Skeletal muscle satellite cell (primary cell): ENCODE results near the gene ENPP3.
A peak's percentile ranks its signal among the peaks of the same experiment; 100 is the strongest.
"Not testable (repeated sequence)": the region's sequence is repeated elsewhere in the genome, so short reads cannot be mapped to it uniquely, and the experiment has no call there.

ENCODE experiments used
- H3K27me3 ChIP-seq: 2 replicates; pipeline ENCODE4 v1.7.0; 2013; ENCODE audit warnings: low read length; ENCODE audit not compliant: control insufficient read depth, insufficient read depth
- H3K36me3 ChIP-seq: 2 replicates; pipeline ENCODE4 v1.7.0; 2013; ENCODE audit warnings: mild to moderate bottlenecking, control low read depth, low read length; ENCODE audit not compliant: insufficient read depth
- H3K4me1 ChIP-seq: 2 replicates; pipeline ENCODE4 v1.7.0; 2013; ENCODE audit warnings: low read length; ENCODE audit not compliant: control insufficient read depth, insufficient read depth
- H3K4me2 ChIP-seq: 2 replicates; pipeline ENCODE4 v1.7.0; 2013; ENCODE audit warnings: mild to moderate bottlenecking, low read length
- H3K4me3 ChIP-seq: 2 replicates; pipeline ENCODE4 v1.7.0; 2013; ENCODE audit warnings: low read length
- H3K9ac ChIP-seq: 2 replicates; pipeline ENCODE4 v1.7.0; 2013; ENCODE audit warnings: mild to moderate bottlenecking, low read depth, low read length, moderate library complexity
- H3K9me3 ChIP-seq: replicated peaks from 2 replicates; pipeline ENCODE4 v1.7.0; 2013; ENCODE audit warnings: mild to moderate bottlenecking, control low read depth, low read length

Gene ENPP3

DNA sequence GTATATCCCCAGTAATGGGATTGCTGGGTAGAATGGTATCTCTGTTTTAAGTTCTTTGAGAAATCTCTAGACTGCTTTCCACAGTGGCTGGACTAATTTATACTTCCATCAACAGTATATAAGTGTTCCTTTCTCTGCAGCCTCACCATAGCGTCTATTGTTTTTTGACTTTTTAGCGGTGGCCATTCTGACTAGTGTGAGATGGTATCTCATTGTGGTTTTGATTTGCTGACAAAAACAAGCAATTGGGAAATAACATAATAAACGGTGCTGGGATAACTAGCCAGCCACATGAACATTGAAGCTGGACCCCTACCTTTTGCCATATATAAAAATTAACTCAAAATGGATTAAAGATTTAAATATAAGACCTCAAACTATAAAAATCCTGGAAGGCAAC lies 49.9 kb downstream of the ENPP3 start:
- H3K9me3 ChIP-seq, result no peaks in the 10 kb centered on the region
- no peaks in the 10 kb centered on the region for H3K36me3 ChIP-seq
- H3K27me3 ChIP-seq, result no peaks in the 10 kb centered on the region
- no peak overlapping the region for H3K4me2 ChIP-seq
- H3K9ac ChIP-seq, result no peak overlapping the region
- no peak overlapping the region for H3K4me3 ChIP-seq
- H3K4me1 ChIP-seq, result no peaks in the 10 kb centered on the region

DNA sequence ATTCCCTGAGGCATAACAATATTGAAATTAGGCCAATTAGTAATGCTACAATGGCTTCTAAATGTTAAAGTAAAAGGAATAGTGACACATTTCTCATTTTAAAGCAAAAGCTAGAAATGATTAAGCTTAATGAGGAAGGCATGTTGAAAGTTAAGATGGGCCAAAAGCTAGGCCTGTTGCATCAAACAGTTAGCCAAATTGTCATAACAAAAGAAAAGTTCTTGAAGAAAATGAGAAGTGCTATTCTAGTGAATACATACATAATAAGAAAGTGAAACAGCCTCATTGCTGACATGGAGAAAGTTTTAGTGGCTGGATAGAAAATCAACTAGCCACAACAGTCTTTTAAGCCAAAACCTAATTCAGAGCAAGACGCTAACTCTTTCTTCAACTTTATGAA lies 51.2 kb downstream of the ENPP3 start:
- Histone ChIP-seq H3K4me1 (no peaks in the 10 kb centered on the region), H3K4me2 (no peak overlapping the region), H3K9ac (no peak overlapping the region), H3K9me3 (no peaks in the 10 kb centered on the region), H3K27me3 (no peaks in the 10 kb centered on the region), H3K4me3 (no peak overlapping the region), H3K36me3 (no peaks in the 10 kb centered on the region)

DNA sequence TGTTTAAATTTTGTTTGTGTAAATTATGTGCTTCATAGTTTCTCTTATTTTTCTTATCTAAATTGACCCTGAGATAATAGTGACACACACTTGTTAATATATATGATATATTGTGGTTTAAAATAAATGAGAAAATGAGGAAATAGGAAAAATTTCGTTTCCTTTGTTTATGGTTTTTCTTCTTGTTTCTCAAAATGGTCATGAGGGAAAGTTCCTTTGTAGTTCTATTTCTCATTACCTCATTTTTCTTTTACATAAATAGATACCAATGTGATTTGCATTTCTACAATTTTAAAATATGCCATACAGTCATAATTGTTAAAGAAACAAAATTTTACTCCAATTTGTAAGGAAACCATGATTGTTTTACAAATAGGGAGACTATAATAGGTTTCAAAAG lies 54.9 kb downstream of the ENPP3 start:
- Histone ChIP-seq H3K9ac (no peak overlapping the region), H3K27me3 (no peaks in the 10 kb centered on the region), H3K9me3 (no peaks in the 10 kb centered on the region), H3K4me2 (no peak overlapping the region), H3K4me1 (no peaks in the 10 kb centered on the region), H3K4me3 (no peak overlapping the region), H3K36me3 (no peaks in the 10 kb centered on the region)

DNA sequence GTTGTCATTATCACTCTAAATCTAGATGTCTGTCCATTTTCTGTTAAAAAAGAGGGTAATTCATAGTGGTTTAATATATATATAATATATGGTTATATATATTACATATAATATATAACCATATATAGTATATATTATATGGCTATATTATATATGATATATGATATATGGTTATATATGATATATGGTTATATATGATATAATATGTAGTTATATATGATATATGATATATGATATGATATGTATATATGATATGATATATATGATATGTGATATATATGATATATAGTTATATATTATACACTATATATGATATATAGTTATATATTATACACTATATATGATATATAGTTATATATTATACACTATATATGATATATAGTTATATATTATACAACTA lies 55.5 kb downstream of the ENPP3 start:
- Histone ChIP-seq H3K4me2 (no peak overlapping the region), H3K36me3 (no peaks in the 10 kb centered on the region), H3K9me3 (no peaks in the 10 kb centered on the region), H3K27me3 (no peaks in the 10 kb centered on the region), H3K4me1 (no peaks in the 10 kb centered on the region), H3K9ac (no peak overlapping the region), H3K4me3 (no peak overlapping the region)

DNA sequence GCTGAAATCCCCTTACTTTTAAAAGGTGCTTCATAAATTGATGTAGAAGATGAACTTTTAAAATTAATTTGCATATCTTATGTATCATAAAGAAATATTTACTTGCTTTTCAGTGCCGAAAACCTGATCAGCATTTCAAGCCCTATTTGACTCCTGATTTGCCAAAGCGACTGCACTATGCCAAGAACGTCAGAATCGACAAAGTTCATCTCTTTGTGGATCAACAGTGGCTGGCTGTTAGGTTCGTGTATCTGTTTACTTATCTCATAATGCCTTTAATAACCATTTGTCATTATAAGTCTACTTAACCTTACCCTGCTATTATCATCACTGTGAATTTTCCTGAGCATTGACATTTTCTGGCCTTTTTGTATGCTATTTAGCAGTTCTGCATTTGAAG lies 56.3 kb downstream of the ENPP3 start:
- Histone ChIP-seq H3K9ac (no peak overlapping the region), H3K4me1 (no peaks in the 10 kb centered on the region), H3K36me3 (no peaks in the 10 kb centered on the region), H3K27me3 (no peaks in the 10 kb centered on the region), H3K9me3 (no peaks in the 10 kb centered on the region), H3K4me3 (no peak overlapping the region), H3K4me2 (no peak overlapping the region)

- H3K4me3 ChIP-seq, result no peak overlapping the region
- no peaks in the 10 kb centered on the region for H3K36me3 ChIP-seq
- no peaks in the 10 kb centered on the region for H3K4me1 ChIP-seq
- no peaks in the 10 kb centered on the region for H3K9me3 ChIP-seq
- H3K4me2 ChIP-seq, result no peak overlapping the region
- H3K27me3 ChIP-seq, result no peaks in the 10 kb centered on the region
- H3K9ac ChIP-seq, result peak overlapping the region; percentile 9
Measured at GRCh38 chr6:131694832-131695426, 57.8 kb downstream of the ENPP3 start.

DNA sequence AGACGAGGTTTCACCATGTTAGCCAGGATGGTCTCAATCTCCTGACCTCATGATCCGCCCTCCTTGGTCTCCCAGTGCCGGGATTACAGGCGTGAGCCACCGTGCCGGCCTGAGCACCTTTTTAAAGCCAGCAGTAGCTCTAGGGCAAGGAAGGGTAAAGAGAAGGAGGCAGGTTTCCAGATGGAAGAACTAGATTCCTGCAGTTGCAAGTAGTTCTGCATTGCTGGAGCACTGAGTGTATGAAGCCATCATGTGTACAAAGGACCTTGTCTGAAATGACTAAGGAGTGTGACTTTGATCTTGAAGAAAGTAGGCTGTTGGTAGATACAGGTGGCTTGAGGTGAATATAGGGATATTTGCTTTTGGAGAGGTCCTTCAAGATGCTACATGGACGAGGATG lies 59.9 kb downstream of the ENPP3 start:
- H3K9me3 ChIP-seq, result no peaks in the 10 kb centered on the region
- H3K4me3 ChIP-seq, result no peak overlapping the region

DNA sequence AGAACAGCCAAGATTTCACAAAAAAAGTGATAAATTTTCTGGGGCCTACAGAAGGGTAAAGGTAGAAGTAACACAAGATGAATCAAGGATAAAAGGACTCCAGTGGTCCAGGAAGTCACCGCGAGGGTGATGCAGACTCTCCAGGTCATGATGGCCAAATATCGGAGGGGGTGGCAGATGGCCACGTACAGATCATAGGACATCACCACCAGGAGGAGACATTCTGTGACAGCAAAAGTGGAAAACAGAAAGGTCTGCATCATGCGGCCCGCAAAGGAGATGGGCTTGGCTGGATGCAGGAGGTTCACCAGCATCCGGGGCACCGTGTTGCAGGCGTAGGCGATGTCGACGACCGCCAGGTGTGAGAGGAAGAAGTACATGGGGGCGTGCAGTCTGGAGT lies 63.7 kb downstream of the ENPP3 start:
- H3K4me3 ChIP-seq, H3K9ac ChIP-seq, H3K36me3 ChIP-seq, H3K9me3 ChIP-seq, H3K4me1 ChIP-seq, H3K27me3 ChIP-seq, H3K4me2 ChIP-seq: not testable (repeated sequence)

More for the DNA sequence above, 59.9 kb downstream of the ENPP3 start:
- H3K4me1 ChIP-seq, result no peaks in the 10 kb centered on the region
- H3K27me3 ChIP-seq, result no peaks in the 10 kb centered on the region
- H3K4me2 ChIP-seq, result no peak overlapping the region
- no peaks in the 10 kb centered on the region for H3K36me3 ChIP-seq
- no peak overlapping the region for H3K9ac ChIP-seq

DNA sequence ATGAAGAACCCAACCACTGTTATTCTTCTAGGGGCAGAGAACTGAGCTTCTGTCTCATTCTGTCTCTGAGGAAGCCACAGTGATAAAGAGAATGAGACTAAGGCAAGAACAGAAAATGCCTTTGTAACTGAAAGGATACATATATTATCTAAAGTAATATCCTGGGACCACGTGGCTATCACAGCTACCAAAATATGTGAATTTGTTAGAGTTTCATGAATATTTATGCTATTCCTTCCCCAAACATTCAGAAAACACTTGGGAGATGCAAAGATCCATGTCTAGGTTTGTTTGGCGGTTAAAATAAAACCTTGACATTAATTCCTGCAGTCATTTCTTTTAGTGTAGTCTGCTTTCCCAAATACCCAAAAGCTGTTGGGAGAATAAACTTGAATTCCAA lies 66.8 kb downstream of the ENPP3 start:
- not testable (repeated sequence) for H3K27me3 ChIP-seq, H3K4me3 ChIP-seq, H3K36me3 ChIP-seq, H3K4me1 ChIP-seq, H3K4me2 ChIP-seq, H3K9me3 ChIP-seq, H3K9ac ChIP-seq

GRCh38 chr6:131710917-131711316 lies 73.8 kb downstream of the ENPP3 start, which contains the start of gene CTAGE9:
TSS of gene CTAGE9 (minus strand) at chr6:131711017. CDS start at chr6:131711017, 0 bp downstream.
- not testable (repeated sequence) for H3K4me1 ChIP-seq, H3K36me3 ChIP-seq, H3K4me2 ChIP-seq, H3K27me3 ChIP-seq, H3K4me3 ChIP-seq, H3K9me3 ChIP-seq, H3K9ac ChIP-seq

DNA sequence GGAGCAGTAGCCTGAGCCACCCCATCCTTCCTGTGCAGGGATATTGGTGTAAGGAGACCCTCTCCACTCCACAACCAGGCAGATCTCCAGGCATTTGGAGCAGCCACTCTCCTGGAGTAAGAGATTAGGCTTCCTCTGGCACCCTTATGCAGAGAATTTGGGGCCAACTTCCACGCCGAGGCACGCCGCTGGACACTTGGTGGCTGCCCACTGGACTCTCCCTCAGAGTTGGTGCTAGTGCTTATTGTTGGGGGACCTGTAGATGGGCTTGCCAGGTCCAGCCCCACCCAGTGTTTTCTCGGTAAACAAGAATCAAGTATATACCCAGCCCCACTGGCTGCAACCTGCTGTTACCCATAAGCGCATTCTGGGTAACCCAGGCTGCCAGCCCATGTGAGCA lies 78.5 kb downstream of the ENPP3 start:
- H3K4me3 ChIP-seq, H3K9me3 ChIP-seq, H3K36me3 ChIP-seq, H3K4me2 ChIP-seq, H3K27me3 ChIP-seq, H3K4me1 ChIP-seq, H3K9ac ChIP-seq: not testable (repeated sequence)

- Histone ChIP-seq H3K9me3 (no peaks in the 10 kb centered on the region), H3K4me2 (no peak overlapping the region), H3K4me1 (no peaks in the 10 kb centered on the region), H3K36me3 (no peaks in the 10 kb centered on the region), H3K9ac (no peak overlapping the region), H3K27me3 (no peaks in the 10 kb centered on the region), H3K4me3 (no peak overlapping the region)
Measured at GRCh38 chr6:131717836-131718542, 80.9 kb downstream of the ENPP3 start.
